Kidney epithelial cell (primary cell): ENCODE results near the gene DDN. TPM values are rescaled to one million over a fixed set of nuclear protein-coding genes. Genes with fewer than 3 reads are reported as not detected.

Experiments
- DNase-seq: peaks from one replicate; pipeline ENCODE4 v3.0.0-alpha.2; 2010; ENCODE audit warnings: low read depth
- H3K27me3 ChIP-seq: 2 replicates; pipeline ENCODE4 v1.6.0; 2011; ENCODE audit warnings: low read length; ENCODE audit not compliant: control insufficient read depth, insufficient read depth
- H3K36me3 ChIP-seq: 2 replicates; pipeline ENCODE4 v1.5.1; 2011; ENCODE audit warnings: low read length; ENCODE audit not compliant: control insufficient read depth, insufficient read depth
- H3K4me3 ChIP-seq: 2 replicates; pipeline ENCODE4 v1.5.1; 2011; ENCODE audit warnings: low read depth, mild to moderate bottlenecking, control low read depth, low read length
- CTCF ChIP-seq: IDR thresholded peaks from 2 replicates; pipeline ENCODE4 v1.5.1; 2011; ENCODE audit warnings: mild to moderate bottlenecking, moderate library complexity, low read length, control low read depth, inconsistent platforms; ENCODE audit not compliant: insufficient read depth, poor library complexity, severe bottlenecking
- total RNA-seq: library from RNA; depleted of rRNA; stranded (reverse); fragments of >200 nt; gene quantifications from 2 replicates; pipeline ENCODE4 v1.2.3, GENCODE V29; 2015

DDN gene
- total RNA-seq, 1 donor from 2014 or later: 0.13 TPM

- Histone ChIP-seq H3K4me3 (peak within 1 kb of the TSS; percentile 96), H3K27me3 (no peaks in the 10 kb centered on the region), H3K36me3 (peaks cover 6% of the 10 kb centered on the region)
- TF ChIP-seq CTCF: peak; percentile 0
- DNase-seq: peak; percentile 62
Measured at GRCh38 chr12:48957141-48958048, 41.8 kb downstream of the DDN start, which contains the start of gene ARF3. Gene ARF3 (minus strand): TSS chr12:48957487. CDS start chr12:48941095, 16,392 bp downstream.

DNA sequence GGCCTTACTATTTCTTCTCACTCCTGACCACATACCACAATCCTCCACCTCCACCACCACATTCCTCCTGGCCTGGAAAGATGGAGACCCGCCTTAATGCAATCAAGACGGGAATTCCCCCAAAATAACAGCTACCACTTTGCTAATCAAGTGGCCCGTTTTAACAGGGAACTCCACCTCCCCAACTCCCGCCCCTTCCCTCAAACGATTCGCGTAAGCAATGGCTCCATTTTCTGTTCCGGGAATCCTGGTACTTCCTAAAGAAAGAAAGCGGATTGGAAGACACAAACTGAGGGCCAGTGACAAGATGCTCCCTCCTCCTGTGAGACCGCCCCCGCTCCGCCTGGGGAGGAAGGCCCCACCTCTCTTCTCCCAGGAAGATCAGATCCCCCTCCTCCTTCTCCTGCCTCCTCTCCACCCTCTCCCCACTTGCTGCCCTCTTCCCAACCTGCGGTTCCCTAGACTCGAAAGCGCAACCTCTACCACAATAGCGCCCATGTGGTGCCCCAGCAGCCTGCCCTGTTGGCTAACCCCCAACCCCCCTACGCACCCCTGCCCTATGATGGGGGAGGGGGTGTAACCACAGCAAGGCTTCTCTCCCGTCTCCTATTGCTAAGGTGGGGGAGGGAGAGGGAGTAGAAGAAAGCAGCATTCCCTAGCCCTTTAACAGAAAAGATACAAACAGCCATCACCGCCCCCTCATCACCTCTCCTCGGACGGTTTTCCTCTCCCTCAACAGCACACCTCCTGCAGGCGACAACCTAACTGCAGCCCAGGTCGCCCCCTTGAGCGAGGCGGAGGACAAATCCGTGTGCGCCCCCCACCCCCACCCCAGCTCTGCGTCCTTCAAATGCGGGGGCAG lies 42.7 kb downstream of the DDN start:
- Histone ChIP-seq H3K36me3 (peaks cover 6% of the 10 kb centered on the region), H3K4me3 (peak overlapping the region; percentile 96), H3K27me3 (no peaks in the 10 kb centered on the region)
- peak; percentile 12 for TF ChIP-seq CTCF
- peak; percentile 95 for DNase-seq

DNA sequence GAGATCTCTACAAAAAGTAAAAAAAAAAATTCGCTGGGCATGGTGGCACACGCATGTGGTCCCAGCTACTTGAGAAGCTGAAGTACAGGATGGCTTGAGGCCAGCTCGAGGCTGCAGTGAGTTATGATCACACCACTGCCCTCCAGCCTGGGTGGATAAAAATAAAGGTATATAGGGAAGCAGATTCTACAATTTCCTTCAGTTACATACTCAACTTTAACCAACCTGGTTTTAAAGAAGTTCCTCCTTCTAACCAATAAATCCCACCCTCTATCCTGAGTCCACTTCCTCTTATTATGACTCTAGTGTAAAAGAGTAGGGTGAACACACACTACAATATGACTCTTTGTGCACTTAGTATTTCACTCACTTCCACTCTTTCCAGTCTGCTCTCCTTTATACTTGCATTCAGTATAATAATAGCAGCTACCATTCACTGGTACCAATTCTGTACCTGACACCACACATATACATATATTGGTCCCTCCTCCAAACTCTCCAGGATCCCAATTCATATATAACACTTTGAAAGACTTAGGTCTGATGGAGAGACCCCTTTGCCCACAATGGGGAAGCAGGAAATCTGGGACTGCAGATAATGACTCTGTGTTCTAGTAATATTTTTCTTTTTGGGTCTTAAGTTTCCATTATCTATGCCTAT lies 44.2 kb downstream of the DDN start:
- Histone ChIP-seq H3K27me3 (no peaks in the 10 kb centered on the region), H3K36me3 (peaks cover 6% of the 10 kb centered on the region), H3K4me3 (no peak overlapping the region)
- DNase-seq: no peak
- TF ChIP-seq CTCF: no peak

DNA sequence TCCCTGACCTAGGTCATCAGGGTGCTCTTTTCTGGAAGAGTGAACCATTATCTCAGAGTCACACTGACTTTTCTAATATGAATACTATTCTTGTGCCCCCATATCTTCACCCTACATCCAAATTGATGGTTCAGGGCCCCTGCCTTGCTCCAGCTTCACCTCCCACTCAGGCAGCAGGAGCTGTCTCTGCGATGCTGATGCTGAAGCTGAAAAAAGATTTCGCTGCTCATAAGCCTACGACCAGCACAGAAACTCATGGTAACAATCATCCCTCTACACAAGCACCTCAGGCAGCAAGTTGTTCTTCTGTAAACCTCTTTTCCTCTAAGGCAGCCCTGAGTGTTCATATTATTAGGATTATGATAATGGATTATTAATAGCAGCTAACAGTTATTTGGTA lies 45.1 kb downstream of the DDN start:
- TF ChIP-seq CTCF: no peak
- no peak for DNase-seq
- Histone ChIP-seq H3K27me3 (no peaks in the 10 kb centered on the region), H3K4me3 (no peak overlapping the region), H3K36me3 (peaks cover 6% of the 10 kb centered on the region)

- Histone ChIP-seq H3K36me3 (peaks cover 6% of the 10 kb centered on the region), H3K4me3 (no peak overlapping the region), H3K27me3 (no peaks in the 10 kb centered on the region)
- DNase-seq: no peak
- TF ChIP-seq CTCF: no peak
Measured at GRCh38 chr12:48952691-48953090, 46.5 kb downstream of the DDN start.
